Thyroid gland (tissue), 4 donors: Measurements from ENCODE around the gene RSPH1.

ENCODE experiments used
- CTCF ChIP-seq, 6 experiments: fragments of 200-600 bp in 3 of 6; fragments of 450-650 bp in 3 of 6; sonication (generic) in 3 of 6; IDR thresholded peaks; one replicate each; pipeline ENCODE4 v1.5.1; 2016 to 2019; ENCODE audit warnings: antibody characterized with exemption in 6 of 6, mild to moderate bottlenecking in 2 of 6, inconsistent platforms in 1 of 6, moderate library complexity in 1 of 6
- POLR2A ChIP-seq, 2 donors: fragments of 450-650 bp; IDR thresholded peaks; one replicate each; pipeline ENCODE4 v1.6.1; 2017; ENCODE audit warnings: antibody characterized with exemption in 2 of 2, mild to moderate bottlenecking in 2 of 2, moderate library complexity in 1 of 2

- TF ChIP-seq POLR2A (IDR thresholded peaks at IDR 0.05) (no peak), CTCF (IDR thresholded peaks at IDR 0.05) (no peak)
Measured at GRCh38 chr21:42432695-42433094, 63.3 kb downstream of the RSPH1 start.
